Activated CD4-positive, alpha-beta T cell treated with anti-CD3 and anti-CD28 coated beads for 4 hours (primary cell): ENCODE data around the gene ARL2BP.
"Not testable (repeated sequence)": the region's sequence is repeated elsewhere in the genome, so short reads cannot be mapped to it uniquely, and the experiment has no call there.

Experiments
- DNase-seq, 2 donors: peaks; one replicate each; pipeline ENCODE4 v3.0.0-alpha.2; 2020

The ARL2BP gene

GRCh38 chr16:57244767-57245471 lies at the start of gene ARL2BP:
ARL2BP (plus strand) TSS chr16:57245259; CDS start chr16:57245368, 109 bp downstream.
- DNase-seq = peak; percentile 97 to 98

- DNase-seq = no peak
Measured at GRCh38 chr16:57196286-57196685, 48.8 kb upstream of the ARL2BP start.

- no peak for DNase-seq
Measured at GRCh38 chr16:57196753-57197152, 48.3 kb upstream of the ARL2BP start.

- DNase-seq = not testable (repeated sequence)
Measured at GRCh38 chr16:57200321-57200720, 44.7 kb upstream of the ARL2BP start.

GRCh38 chr16:57200926-57201325 lies 44.1 kb upstream of the ARL2BP start:
- not testable (repeated sequence) for DNase-seq

GRCh38 chr16:57202095-57202886 lies 42.8 kb upstream of the ARL2BP start:
- no peak for DNase-seq

GRCh38 chr16:57203451-57203850 lies 41.6 kb upstream of the ARL2BP start:
- no peak for DNase-seq

- DNase-seq = no peak
Measured at GRCh38 chr16:57204675-57205074, 40.4 kb upstream of the ARL2BP start.

- DNase-seq = no peak
Measured at GRCh38 chr16:57208926-57209325, 36.1 kb upstream of the ARL2BP start.

- DNase-seq = no peak
Measured at GRCh38 chr16:57209780-57210179, 35.3 kb upstream of the ARL2BP start.

- DNase-seq = no peak
Measured at GRCh38 chr16:57213462-57213861, 31.6 kb upstream of the ARL2BP start.

GRCh38 chr16:57216968-57217367 lies 28.1 kb upstream of the ARL2BP start:
- DNase-seq = no peak

GRCh38 chr16:57223057-57223456 lies 22.0 kb upstream of the ARL2BP start:
- DNase-seq = no peak

- no peak for DNase-seq
Measured at GRCh38 chr16:57224651-57225335, 20.3 kb upstream of the ARL2BP start.

GRCh38 chr16:57225978-57226377 lies 19.1 kb upstream of the ARL2BP start:
- no peak for DNase-seq

- DNase-seq = no peak
Measured at GRCh38 chr16:57226701-57227621, 18.1 kb upstream of the ARL2BP start.

- DNase-seq = no peak
Measured at GRCh38 chr16:57229079-57229478, 16.0 kb upstream of the ARL2BP start.

GRCh38 chr16:57231821-57232350 lies 13.2 kb upstream of the ARL2BP start:
- DNase-seq = no peak

- no peak for DNase-seq
Measured at GRCh38 chr16:57233944-57234706, 10.9 kb upstream of the ARL2BP start.

- DNase-seq = no peak
Measured at GRCh38 chr16:57234707-57235092, 10.4 kb upstream of the ARL2BP start.
